VCaP (cell line): ENCODE measurements around the gene CRYBA2.

Experiments used
- H3K27ac ChIP-seq: fragments of 450-650 bp; 2 replicates; pipeline ENCODE4 v1.5.1; 2017
- CTCF ChIP-seq: fragments of 450-650 bp; conservative IDR thresholded peaks from 2 replicates; pipeline ENCODE4 v1.5.1; 2017; ENCODE audit warnings: mild to moderate bottlenecking, moderate library complexity

CRYBA2 gene

GRCh38 chr2:218962859-218963492 lies 30.2 kb downstream of the CRYBA2 start:
- peak overlapping the region; percentile 58; the same call in 1 of the 2 replicates for H3K27ac ChIP-seq
- no peak for TF ChIP-seq CTCF

GRCh38 chr2:218961651-218962570 lies 31.3 kb downstream of the CRYBA2 start:
- no peak for TF ChIP-seq CTCF
- H3K27ac ChIP-seq: no peak overlapping the region

GRCh38 chr2:218961229-218961628 lies 32.0 kb downstream of the CRYBA2 start:
- no peak for TF ChIP-seq CTCF
- no peak overlapping the region; the same call in 1 of the 2 replicates for H3K27ac ChIP-seq

- 0 out of 2 replicates have a peak, but pooled peaks have one; percentile 16 for TF ChIP-seq CTCF
- H3K27ac ChIP-seq: peak overlapping the region; percentile 68; the same call in 1 of the 2 replicates
Observed at GRCh38 chr2:218960309-218961165, 32.7 kb downstream of the CRYBA2 start.

- TF ChIP-seq CTCF: no peak
Observed at GRCh38 chr2:218959761-218960308, 33.4 kb downstream of the CRYBA2 start.

GRCh38 chr2:218959141-218959731 lies 34.0 kb downstream of the CRYBA2 start, which contains the start of gene CDK5R2:
CDK5R2 (plus strand) TSS chr2:218959666; CDS start chr2:218959821, 155 bp downstream.
- no peak for TF ChIP-seq CTCF

More at GRCh38 chr2:218959761-218960308, 33.4 kb downstream of the CRYBA2 start:
- peak overlapping the region; percentile 68; the same call in 1 of the 2 replicates for H3K27ac ChIP-seq

More at GRCh38 chr2:218959141-218959731, 34.0 kb downstream of the CRYBA2 start, which contains the start of gene CDK5R2:
- peak within 1 kb of the TSS; percentile 68; the same call in 1 of the 2 replicates for H3K27ac ChIP-seq
